ENCODE measurements around the gene GLI2. TPM values are rescaled to one million over a fixed set of nuclear protein-coding genes. Genes with fewer than 3 reads are reported as not detected.

The GLI2 gene
- total and polyA plus RNA-seq, 2 experiments from 2014 or later, result 53.6 to 57.0 TPM

GRCh38 chr2:120749506-120750431 is 14.1 kb downstream of the GLI2 start:
- Histone ChIP-seq H3K9me2 (ENCODE audit: insufficient read depth) (peaks cover 9% of the 10 kb centered on the region; the same call in 1 of the 2 replicates), H3K27me3 (ENCODE audit: insufficient read depth) (no peaks in the 10 kb centered on the region), H3K27ac (ENCODE audit: low read depth) (peak overlapping the region; percentile 79; the same call in 1 of the 2 replicates), H2AFZ (no peak overlapping the region), H3K79me2 (replicated peaks; ENCODE audit: insufficient read depth) (peaks cover 100% of the 10 kb centered on the region), H3K4me2 (peak overlapping the region; percentile 37), H3K4me1 (ENCODE audit: insufficient read depth) (peaks cover 69% of the 10 kb centered on the region), H3F3A (replicated peaks; ENCODE audit: low read depth) (peaks cover 17% of the 10 kb centered on the region), H3K36me3 (ENCODE audit: insufficient read depth) (no peaks in the 10 kb centered on the region), H3K4me3 (no peak overlapping the region), H4K20me1 (replicated peaks; ENCODE audit: insufficient read depth) (peaks cover 78% of the 10 kb centered on the region)
- H3K27me3 Mint-ChIP-seq (ENCODE audit: insufficient read depth, low read depth, poor library complexity), result peaks cover 3% of the 10 kb centered on the region
- ATAC-seq (peak; percentile 45), DNase-seq (ENCODE audit: low spot score) (no peak)
- TF ChIP-seq CREB1 (CRISPR knock-in tag; IDR thresholded peaks at IDR 0.05; ENCODE audit: low read depth), result no peak
- TF ChIP-seq NANOG (IDR thresholded peaks at IDR 0.05; ENCODE audit: borderline replicate concordance), result no peak
- TF ChIP-seq STAT1 (IDR thresholded peaks at IDR 0.05; ENCODE audit: unreplicated experiment), result no peak
- TF ChIP-seq ETS1 (IDR thresholded peaks at IDR 0.05), result no peak
- no peak for TF ChIP-seq EZH2phosphoT487 (IDR thresholded peaks at IDR 0.05; ENCODE audit: unreplicated experiment)
- TF ChIP-seq JUNB (IDR thresholded peaks at IDR 0.05; ENCODE audit: unreplicated experiment), result no peak
- no peak for TF ChIP-seq POLR2AphosphoS5 (IDR thresholded peaks at IDR 0.05; ENCODE audit: low read depth)
- no peak for TF ChIP-seq EZH2 (IDR thresholded peaks at IDR 0.05; ENCODE audit: low read depth, unreplicated experiment)
- no peak for TF ChIP-seq CTCF (conservative IDR thresholded peaks at IDR 0.05; ENCODE audit: low read depth in 2 of 2)
- no peak for TF ChIP-seq REST (IDR thresholded peaks at IDR 0.05; ENCODE audit: unreplicated experiment)
- no peak for TF ChIP-seq ZNF114 (CRISPR knock-in tag; IDR thresholded peaks at IDR 0.05)
- TF ChIP-seq ZNF331 (CRISPR knock-in tag; IDR thresholded peaks at IDR 0.05; ENCODE audit: low read depth), result no peak
- no peak for TF ChIP-seq ZNF462 (CRISPR knock-in tag; IDR thresholded peaks at IDR 0.05)
- no peak overlapping the region; the same call in 2 of the 3 replicates for H3K4me3 Mint-ChIP-seq
- no peaks in the 10 kb centered on the region; the same call in 2 of the 3 replicates for H3K36me3 Mint-ChIP-seq (ENCODE audit: low read depth)
- H3K9me3 Mint-ChIP-seq, result no peaks in the 10 kb centered on the region
- peaks cover 65% of the 10 kb centered on the region for H3K4me1 Mint-ChIP-seq
- peak overlapping the region; percentile 32 for H3K27ac Mint-ChIP-seq
